Keratinocyte (primary cell): ENCODE results near the gene AGER.

ENCODE experiments used
- CTCF ChIP-seq, 3 experiments: IDR thresholded peaks in 1 of 3; conservative IDR thresholded peaks in 1 of 3; optimal IDR thresholded peaks in 1 of 3; 2 replicates in 2 of 3; 3 replicates in 1 of 3; pipeline versions ENCODE3 to v1.5.1; 2011; ENCODE audit warnings: low read length in 3 of 3, mild to moderate bottlenecking in 3 of 3, moderate library complexity in 2 of 3, control low read depth in 1 of 3, inconsistent platforms in 1 of 3; ENCODE audit not compliant: insufficient read depth in 2 of 3; ENCODE audit errors: extremely low read depth in 1 of 3
- EZH2 ChIP-seq: IDR thresholded peaks from one replicate; pipeline ENCODE4 v1.6.1; 2012; ENCODE audit warnings: inconsistent platforms, mild to moderate bottlenecking, low read length, moderate library complexity

GRCh38 chr6:32146687-32147086 lies 37.4 kb downstream of the AGER start:
- TF ChIP-seq CTCF (optimal IDR thresholded peaks at IDR 0.05 in 1 of 3, IDR thresholded peaks at IDR 0.05 in 1 of 3, conservative IDR thresholded peaks at IDR 0.05 in 1 of 3; ENCODE audit: extremely low read depth in 1 of 3, insufficient read depth in 2 of 3, low read length in 3 of 3) (no peak), EZH2 (no peak)
